IMR-90 (cell line): ENCODE results near the gene SLC44A1. TPM values are rescaled to one million over a fixed set of nuclear protein-coding genes. Genes with fewer than 3 reads are reported as not detected.

Experiments
- ATAC-seq: fragments of 200-7000 bp; cut with Tn5 transposase; 2 replicates; pipeline ENCODE4 v1.9.1; 2020; ENCODE audit warnings: low read depth, mild to moderate bottlenecking, moderate library complexity
- BruUV-seq: library from RNA; stranded (reverse); fragments of 400-500 nt; replicated peaks from 2 replicates; lab custom pipeline; 2021; lab: Mats Ljungman, UMichigan
- CTCF ChIA-PET: fragments of 300-600 bp; formaldehyde crosslinking; extraction: SDS; loops from one replicate; lab custom pipeline; 2021; ENCODE audit warnings: antibody characterized with exemption; lab: Yijun Ruan, JAX
- POLR2A ChIA-PET: fragments of 300-600 bp; sonication (Branson Sonifier 250); formaldehyde crosslinking; loops from one replicate; lab custom pipeline; 2022; ENCODE audit warnings: antibody characterized with exemption; ENCODE audit not compliant: unreplicated experiment; lab: Charles Lee
- DNase-seq: peaks from one replicate; pipeline ENCODE4 v3.0.0; 2013
- H2AFZ ChIP-seq: replicated peaks from 2 replicates; pipeline ENCODE3; 2013; ENCODE audit warnings: low read length, mild to moderate bottlenecking; ENCODE audit not compliant: poor library complexity
- H2AK5ac ChIP-seq: 2 replicates; pipeline ENCODE4 v1.6.1; 2013; ENCODE audit warnings: low read depth, low read length, inconsistent platforms
- H2AK9ac ChIP-seq: replicated peaks from 2 replicates; pipeline ENCODE3; 2013; ENCODE audit warnings: mild to moderate bottlenecking, low read depth, low read length, moderate library complexity; ENCODE audit not compliant: poor library complexity
- H2BK120ac ChIP-seq: 2 replicates; pipeline ENCODE4 v1.6.1; 2013; ENCODE audit warnings: low read depth, low read length, inconsistent platforms
- H2BK15ac ChIP-seq: 3 replicates; pipeline ENCODE4 v1.6.1; 2013; ENCODE audit warnings: low read depth, low read length, inconsistent platforms
- H2BK20ac ChIP-seq: 2 replicates; pipeline ENCODE4 v1.6.1; 2013; ENCODE audit warnings: low read depth, mild to moderate bottlenecking, inconsistent platforms, low read length, moderate library complexity
- H2BK5ac ChIP-seq: 2 replicates; pipeline ENCODE4 v1.6.1; 2013; ENCODE audit warnings: mild to moderate bottlenecking, low read depth, low read length, inconsistent platforms; ENCODE audit not compliant: poor library complexity, severe bottlenecking
- H3K14ac ChIP-seq: replicated peaks from 2 replicates; pipeline ENCODE4 v1.6.1; 2013; ENCODE audit warnings: low read depth, low read length, inconsistent platforms
- H3K18ac ChIP-seq: 2 replicates; pipeline ENCODE4 v1.6.1; 2013; ENCODE audit warnings: low read depth, low read length, control low read depth
- H3K23ac ChIP-seq: 2 replicates; pipeline ENCODE4 v1.6.1; 2013; ENCODE audit warnings: low read depth, low read length, inconsistent platforms
- H3K27ac ChIP-seq: 2 replicates; pipeline ENCODE4 v1.5.1; 2013; ENCODE audit warnings: mild to moderate bottlenecking, control low read depth, low read length; ENCODE audit not compliant: insufficient read depth
- H3K27me3 ChIP-seq: 2 replicates; pipeline ENCODE4 v1.6.1; 2013; ENCODE audit warnings: low read length; ENCODE audit not compliant: control insufficient read depth, insufficient read depth
- H3K36me3 ChIP-seq: 2 replicates; pipeline ENCODE4 v1.6.1; 2013; ENCODE audit warnings: low read length, mixed read lengths; ENCODE audit not compliant: control insufficient read depth, insufficient read depth
- H3K4ac ChIP-seq: 2 replicates; pipeline ENCODE4 v1.6.1; 2013; ENCODE audit warnings: low read depth, low read length, inconsistent platforms
- H3K4me1 ChIP-seq: 2 replicates; pipeline ENCODE4 v1.6.1; 2013; ENCODE audit warnings: low read length, mixed read lengths; ENCODE audit not compliant: control insufficient read depth, insufficient read depth
- H3K4me2 ChIP-seq: 2 replicates; pipeline ENCODE4 v1.6.1; 2013; ENCODE audit warnings: low read depth, mild to moderate bottlenecking, control low read depth, low read length, moderate library complexity
- H3K4me3 ChIP-seq: 2 replicates; pipeline ENCODE4 v1.5.1; 2013; ENCODE audit warnings: low read depth, mild to moderate bottlenecking, control low read depth, low read length, moderate library complexity; ENCODE audit not compliant: insufficient read depth
- H3K56ac ChIP-seq: 2 replicates; pipeline ENCODE4 v1.6.1; 2013; ENCODE audit warnings: low read length, inconsistent platforms; ENCODE audit not compliant: insufficient read depth; ENCODE audit errors: extremely low read depth
- H3K79me1 ChIP-seq, 2 experiments: 2 replicates each; pipeline ENCODE4 v1.6.1; 2013; ENCODE audit warnings: low read length in 2 of 2, inconsistent platforms in 1 of 2, low read depth in 1 of 2
- H3K9ac ChIP-seq: 2 replicates; pipeline ENCODE4 v1.6.1; 2013; ENCODE audit warnings: low read depth, low read length, control low read depth
- H3K9me1 ChIP-seq: 2 replicates; pipeline ENCODE4 v1.6.1; 2013; ENCODE audit warnings: low read length, inconsistent platforms; ENCODE audit not compliant: insufficient read depth
- H3K9me3 ChIP-seq: 2 replicates; pipeline ENCODE4 v1.6.1; 2013; ENCODE audit warnings: low read length; ENCODE audit not compliant: control insufficient read depth, insufficient read depth
- H4K20me1 ChIP-seq: 2 replicates; pipeline ENCODE4 v1.6.1; 2013; ENCODE audit warnings: low read length, inconsistent platforms; ENCODE audit not compliant: insufficient read depth
- H4K5ac ChIP-seq: 2 replicates; pipeline ENCODE4 v1.6.1; 2013; ENCODE audit warnings: mild to moderate bottlenecking, low read depth, low read length, control low read depth
- H4K8ac ChIP-seq, 2 experiments: 2 replicates each; pipeline ENCODE4 v1.6.1; 2013; ENCODE audit warnings: low read depth in 2 of 2, low read length in 2 of 2, control low read depth in 1 of 2, inconsistent platforms in 1 of 2
- H4K91ac ChIP-seq: 2 replicates; pipeline ENCODE4 v1.6.1; 2013; ENCODE audit warnings: low read depth, low read length, inconsistent platforms; ENCODE audit not compliant: insufficient read depth
- BHLHE40 ChIP-seq: fragments of 150-350 bp; IDR thresholded peaks from 2 replicates; pipeline ENCODE4 v1.6.1; 2016; ENCODE audit warnings: mild to moderate bottlenecking, low read depth, low read length
- CHD1 ChIP-seq: IDR thresholded peaks from 2 replicates; pipeline ENCODE4 v1.6.1; 2012; ENCODE audit warnings: low read depth, low read length, improper control_type of control experiment
- FOS ChIP-seq: fragments of 150-350 bp; IDR thresholded peaks from 2 replicates; pipeline ENCODE4 v1.6.1; 2016; ENCODE audit warnings: low read depth, low read length
- MAFK ChIP-seq: IDR thresholded peaks from 2 replicates; pipeline ENCODE4 v1.6.1; 2012; ENCODE audit warnings: low read depth, low read length, improper control_type of control experiment
- MAZ ChIP-seq: IDR thresholded peaks from 2 replicates; pipeline ENCODE4 v1.6.1; 2012; ENCODE audit warnings: low read depth, mild to moderate bottlenecking, low read length, improper control_type of control experiment, moderate library complexity, borderline replicate concordance
- NFE2L2 ChIP-seq: fragments of 150-350 bp; IDR thresholded peaks from 2 replicates; pipeline ENCODE4 v1.6.1; 2016; ENCODE audit warnings: low read depth, mild to moderate bottlenecking, low read length
- RAD21 ChIP-seq: IDR thresholded peaks from 2 replicates; pipeline ENCODE4 v1.6.1; 2012; ENCODE audit warnings: low read length, improper control_type of control experiment
- RFX5 ChIP-seq: IDR thresholded peaks from 2 replicates; pipeline ENCODE4 v1.8.0; 2012; ENCODE audit warnings: low read depth, mild to moderate bottlenecking, low read length, moderate library complexity
- WGBS, 2 experiments: methylation state at CpG; one replicate each; pipeline versions ENCODE4 v1.1.5 to v1.1.7; 2013; ENCODE audit warnings: missing lambda C conversion rate in 2 of 2; ENCODE audit not compliant: insufficient read length in 1 of 2; ENCODE audit errors: extremely low coverage in 2 of 2; 5-methylcytosine and 5-hydroxymethylcytosine counted together
- dilution Hi-C: fragments of 300-500 bp; cut with HindIII; formaldehyde crosslinking; loops from one replicate; pipeline ENCODE4 v1.14.3; 2018; ENCODE audit warnings: low sequenced_read_pairs; ENCODE audit not compliant: unreplicated experiment
- in situ Hi-C: fragments of 300-500 bp; cut with MboI; formaldehyde crosslinking; loops from 3 replicates; pipeline ENCODE4 v1.14.3; 2019; ENCODE audit warnings: low sequenced_read_pairs, inconsistent platforms, mixed read lengths
- intact Hi-C: fragments of 100-400 bp; cut with micrococcal nuclease; formaldehyde crosslinking; loops from 2 replicates; pipeline ENCODE4 v1.10.0; 2022
- polyA plus RNA-seq, 3 experiments: library from polyadenylated mRNA; depleted of rRNA; stranded (reverse); fragments of >200 nt; gene quantifications; 2 replicates each; pipeline ENCODE4 v1.2.3, GENCODE V29; 2012; ENCODE audit warnings: low replicate concordance in 1 of 3
- total RNA-seq: library from RNA; depleted of rRNA; stranded (reverse); fragments of >200 nt; gene quantifications from 2 replicates; pipeline ENCODE4 v1.2.3, GENCODE V29; 2012
- TF ChIP-seq, protein P1 (sequence below): fragments of 150-350 bp; IDR thresholded peaks from 2 replicates; pipeline ENCODE4 v1.6.1; 2017; ENCODE audit warnings: mild to moderate bottlenecking, antibody characterized with exemption, low read length, low read depth
- TF ChIP-seq, protein P2 (sequence below): fragments of 150-350 bp; IDR thresholded peaks from 2 replicates; pipeline ENCODE4 v1.6.1; 2016; ENCODE audit warnings: low read depth, mild to moderate bottlenecking, low read length, moderate library complexity, borderline replicate concordance

Gene SLC44A1
- total and polyA plus RNA-seq, 2 of the 4 experiments (the other 2 are of a cell fraction) = 5.2 to 21.7 TPM

- no peak overlapping the region for H2AFZ ChIP-seq
- H3K9me1 ChIP-seq = peaks cover 3% of the 10 kb centered on the region; the same call in 1 of the 2 replicates
- dilution Hi-C loops (no loop called here), intact Hi-C loops (no loop called here), in situ Hi-C loops (no loop called here)
- no peak overlapping the region for H2BK15ac ChIP-seq
- no peak overlapping the region for H2AK5ac ChIP-seq
- DNase-seq = no peak
- no peak overlapping the region for H2BK120ac ChIP-seq
- H3K4me1 ChIP-seq = no peaks in the 10 kb centered on the region
- no peak overlapping the region for H2BK5ac ChIP-seq
- no peak overlapping the region for H2BK20ac ChIP-seq
- no peak overlapping the region for H3K4ac ChIP-seq
- no peak overlapping the region for H3K4me3 ChIP-seq
- no peaks in the 10 kb centered on the region for H3K27me3 ChIP-seq
- H3K14ac ChIP-seq = no peak overlapping the region
- H4K91ac ChIP-seq = no peak overlapping the region
- CTCF ChIA-PET = no interaction called here
- H3K27ac ChIP-seq = no peak overlapping the region
- H3K36me3 ChIP-seq = no peaks in the 10 kb centered on the region
- H4K5ac ChIP-seq = no peak overlapping the region
- H3K18ac ChIP-seq = no peak overlapping the region
- no peak overlapping the region for H4K8ac ChIP-seq
- H3K4me2 ChIP-seq = no peak overlapping the region
- H2AK9ac ChIP-seq = no peak overlapping the region
- no peaks in the 10 kb centered on the region for H3K9me3 ChIP-seq
- WGBS, 2 experiments = 100% methylated on average over 1 of the region's 4 CpGs; no CpG with 5 or more reads in 1 of the 2 experiments
- no peak for ATAC-seq
- H3K56ac ChIP-seq = no peak overlapping the region
- H4K20me1 ChIP-seq = no peaks in the 10 kb centered on the region
- POLR2A ChIA-PET = no interaction called here
- H3K23ac ChIP-seq = no peak overlapping the region
- BruUV-seq = no TSS peak
- H3K79me1 ChIP-seq = no peaks in the 10 kb centered on the region
- no peak overlapping the region for H3K9ac ChIP-seq
- TF ChIP-seq MAFK = no peak
- no peak for TF ChIP-seq RFX5
- no peak for TF ChIP-seq FOS
- TF ChIP-seq, protein P1, sequence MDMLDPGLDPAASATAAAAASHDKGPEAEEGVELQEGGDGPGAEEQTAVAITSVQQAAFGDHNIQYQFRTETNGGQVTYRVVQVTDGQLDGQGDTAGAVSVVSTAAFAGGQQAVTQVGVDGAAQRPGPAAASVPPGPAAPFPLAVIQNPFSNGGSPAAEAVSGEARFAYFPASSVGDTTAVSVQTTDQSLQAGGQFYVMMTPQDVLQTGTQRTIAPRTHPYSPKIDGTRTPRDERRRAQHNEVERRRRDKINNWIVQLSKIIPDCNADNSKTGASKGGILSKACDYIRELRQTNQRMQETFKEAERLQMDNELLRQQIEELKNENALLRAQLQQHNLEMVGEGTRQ = no peak
- TF ChIP-seq BHLHE40 = no peak
- TF ChIP-seq MAZ = no peak
- TF ChIP-seq CHD1 = no peak
- TF ChIP-seq NFE2L2 = no peak
- TF ChIP-seq RAD21 = no peak
- TF ChIP-seq, protein P2, sequence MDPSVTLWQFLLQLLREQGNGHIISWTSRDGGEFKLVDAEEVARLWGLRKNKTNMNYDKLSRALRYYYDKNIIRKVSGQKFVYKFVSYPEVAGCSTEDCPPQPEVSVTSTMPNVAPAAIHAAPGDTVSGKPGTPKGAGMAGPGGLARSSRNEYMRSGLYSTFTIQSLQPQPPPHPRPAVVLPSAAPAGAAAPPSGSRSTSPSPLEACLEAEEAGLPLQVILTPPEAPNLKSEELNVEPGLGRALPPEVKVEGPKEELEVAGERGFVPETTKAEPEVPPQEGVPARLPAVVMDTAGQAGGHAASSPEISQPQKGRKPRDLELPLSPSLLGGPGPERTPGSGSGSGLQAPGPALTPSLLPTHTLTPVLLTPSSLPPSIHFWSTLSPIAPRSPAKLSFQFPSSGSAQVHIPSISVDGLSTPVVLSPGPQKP = no peak
These were observed 74.3 kb downstream of the SLC44A1 start for GRCh38 chr9:105318729-105319191.
